DOHH2 (cell line): ENCODE results near the gene NMRK1.

Experiments used
- H3F3A ChIP-seq: fragments of 200-600 bp; sonication (generic), shearing (Covaris generic); 2 replicates; pipeline ENCODE4 v1.6.0; 2016; ENCODE audit warnings: antibody characterized with exemption, mild to moderate bottlenecking; ENCODE audit not compliant: control insufficient read depth, insufficient read depth
- H3K27ac ChIP-seq: fragments of 200-600 bp; sonication (generic); 2 replicates; pipeline ENCODE4 v1.5.1; 2014; ENCODE audit warnings: low read depth, mild to moderate bottlenecking, low read length, moderate library complexity
- H3K27me3 ChIP-seq: fragments of 200-600 bp; sonication (generic); 2 replicates; pipeline ENCODE4 v1.6.1; 2014; ENCODE audit warnings: mild to moderate bottlenecking, low read length, mixed read lengths; ENCODE audit not compliant: control insufficient read depth
- H3K36me3 ChIP-seq: fragments of 200-600 bp; sonication (generic); 2 replicates; pipeline ENCODE4 v1.6.1; 2014; ENCODE audit warnings: mild to moderate bottlenecking, low read length, moderate library complexity, mixed read lengths; ENCODE audit not compliant: control insufficient read depth
- H3K4me1 ChIP-seq: fragments of 200-600 bp; sonication (generic); 2 replicates; pipeline ENCODE4 v1.6.1; 2014; ENCODE audit warnings: mild to moderate bottlenecking, low read length, mixed read lengths; ENCODE audit not compliant: control insufficient read depth
- H3K4me2 ChIP-seq: fragments of 200-600 bp; sonication (generic); 2 replicates; pipeline ENCODE4 v1.6.0; 2014; ENCODE audit warnings: mild to moderate bottlenecking, low read length, moderate library complexity
- H3K4me3 ChIP-seq: fragments of 200-600 bp; sonication (generic); 2 replicates; pipeline ENCODE4 v1.5.1; 2014; ENCODE audit warnings: mild to moderate bottlenecking, low read length, mixed read lengths
- H3K79me2 ChIP-seq: fragments of 200-600 bp; sonication (generic); 2 replicates; pipeline ENCODE4 v1.6.1; 2014; ENCODE audit warnings: mild to moderate bottlenecking, low read length, mixed read lengths; ENCODE audit not compliant: control insufficient read depth
- H3K9me2 ChIP-seq: fragments of 200-600 bp; sonication (generic); replicated peaks from 2 replicates; pipeline ENCODE4 v1.6.1; 2014; ENCODE audit warnings: mild to moderate bottlenecking, low read length, mixed read lengths; ENCODE audit not compliant: control insufficient read depth
- H3K9me3 ChIP-seq: fragments of 200-600 bp; sonication (generic); 2 replicates; pipeline ENCODE4 v1.6.1; 2014; ENCODE audit warnings: antibody characterized with exemption, low read length, mixed read lengths; ENCODE audit not compliant: control insufficient read depth, insufficient read depth
- H4K20me1 ChIP-seq: fragments of 200-600 bp; sonication (generic); 2 replicates; pipeline ENCODE4 v1.6.0; 2014; ENCODE audit warnings: low read depth, mild to moderate bottlenecking, antibody characterized with exemption, low read length, moderate library complexity; ENCODE audit not compliant: control insufficient read depth, insufficient read depth
- CTCF ChIP-seq: fragments of 200-600 bp; sonication (generic); IDR thresholded peaks from one replicate; pipeline ENCODE4 v1.5.1; 2014; ENCODE audit warnings: antibody characterized with exemption, mild to moderate bottlenecking, low read depth, low read length; ENCODE audit not compliant: poor library complexity, severe bottlenecking
- EZH2phosphoT487 ChIP-seq: fragments of 200-600 bp; sonication (generic); IDR thresholded peaks from 2 replicates; pipeline ENCODE4 v1.6.1; 2017; ENCODE audit warnings: borderline replicate concordance, mild to moderate bottlenecking, antibody characterized with exemption, low read length, moderate library complexity, mixed read lengths

Gene NMRK1

GRCh38 chr9:75072895-75073294, 15.1 kb downstream of the NMRK1 start:
- TF ChIP-seq CTCF (no peak), EZH2phosphoT487 (no peak)
- Histone ChIP-seq H3K36me3 (no peaks in the 10 kb centered on the region), H3K27me3 (no peaks in the 10 kb centered on the region), H3K27ac (no peak overlapping the region), H3K9me3 (no peaks in the 10 kb centered on the region), H3K4me2 (no peak overlapping the region), H3K79me2 (no peaks in the 10 kb centered on the region), H3K4me3 (no peak overlapping the region), H3F3A (no peaks in the 10 kb centered on the region), H3K9me2 (no peaks in the 10 kb centered on the region), H3K4me1 (peaks cover 5% of the 10 kb centered on the region), H4K20me1 (no peaks in the 10 kb centered on the region)

- Histone ChIP-seq H3K79me2 (no peaks in the 10 kb centered on the region), H3K9me2 (no peaks in the 10 kb centered on the region), H3K27me3 (no peaks in the 10 kb centered on the region), H3K4me2 (no peak overlapping the region), H3F3A (no peaks in the 10 kb centered on the region), H3K4me3 (no peak overlapping the region), H3K4me1 (peaks cover 5% of the 10 kb centered on the region), H3K36me3 (no peaks in the 10 kb centered on the region), H3K9me3 (no peaks in the 10 kb centered on the region), H4K20me1 (no peaks in the 10 kb centered on the region), H3K27ac (no peak overlapping the region)
- TF ChIP-seq EZH2phosphoT487, result no peak
- TF ChIP-seq CTCF, result no peak
Measured at GRCh38 chr9:75071530-75072122, 16.3 kb downstream of the NMRK1 start.

- TF ChIP-seq EZH2phosphoT487 (no peak), CTCF (no peak)
- Histone ChIP-seq H4K20me1 (no peaks in the 10 kb centered on the region), H3K4me3 (no peak overlapping the region), H3K9me3 (no peaks in the 10 kb centered on the region), H3K4me1 (peaks cover 5% of the 10 kb centered on the region), H3K27me3 (no peaks in the 10 kb centered on the region), H3K9me2 (no peaks in the 10 kb centered on the region), H3K27ac (no peak overlapping the region), H3K79me2 (no peaks in the 10 kb centered on the region), H3K36me3 (no peaks in the 10 kb centered on the region), H3K4me2 (no peak overlapping the region), H3F3A (no peaks in the 10 kb centered on the region)
Measured at GRCh38 chr9:75069171-75069570, 18.8 kb downstream of the NMRK1 start.

- H3K9me3 ChIP-seq, result no peaks in the 10 kb centered on the region
- H3F3A ChIP-seq, result no peaks in the 10 kb centered on the region
- H3K27me3 ChIP-seq, result no peaks in the 10 kb centered on the region
- no peaks in the 10 kb centered on the region for H3K79me2 ChIP-seq
- no peak for TF ChIP-seq CTCF
- TF ChIP-seq EZH2phosphoT487, result no peak
- no peak overlapping the region for H3K27ac ChIP-seq
- no peak overlapping the region for H3K4me3 ChIP-seq
- H3K4me2 ChIP-seq, result no peak overlapping the region
- no peaks in the 10 kb centered on the region for H3K9me2 ChIP-seq
- H4K20me1 ChIP-seq, result no peaks in the 10 kb centered on the region
- H3K4me1 ChIP-seq, result peaks cover 5% of the 10 kb centered on the region
- H3K36me3 ChIP-seq, result no peaks in the 10 kb centered on the region
Measured at GRCh38 chr9:75067894-75068293, 20.1 kb downstream of the NMRK1 start.
